HG03521 (cell line): ENCODE results near the gene DCTN2.
"Not testable (repeated sequence)": the region's sequence is repeated elsewhere in the genome, so short reads cannot be mapped to it uniquely, and the experiment has no call there.

Experiments used
- ATAC-seq: cut with Tn5 transposase; IDR thresholded peaks from one replicate; pipeline ENCODE4 v1.9.1; 2021; ENCODE audit warnings: mild to moderate bottlenecking, moderate library complexity; ENCODE audit not compliant: unreplicated experiment

DCTN2 gene

GRCh38 chr12:57517187-57517586 is 29.8 kb downstream of the DCTN2 start:
- ATAC-seq = no peak

DNA sequence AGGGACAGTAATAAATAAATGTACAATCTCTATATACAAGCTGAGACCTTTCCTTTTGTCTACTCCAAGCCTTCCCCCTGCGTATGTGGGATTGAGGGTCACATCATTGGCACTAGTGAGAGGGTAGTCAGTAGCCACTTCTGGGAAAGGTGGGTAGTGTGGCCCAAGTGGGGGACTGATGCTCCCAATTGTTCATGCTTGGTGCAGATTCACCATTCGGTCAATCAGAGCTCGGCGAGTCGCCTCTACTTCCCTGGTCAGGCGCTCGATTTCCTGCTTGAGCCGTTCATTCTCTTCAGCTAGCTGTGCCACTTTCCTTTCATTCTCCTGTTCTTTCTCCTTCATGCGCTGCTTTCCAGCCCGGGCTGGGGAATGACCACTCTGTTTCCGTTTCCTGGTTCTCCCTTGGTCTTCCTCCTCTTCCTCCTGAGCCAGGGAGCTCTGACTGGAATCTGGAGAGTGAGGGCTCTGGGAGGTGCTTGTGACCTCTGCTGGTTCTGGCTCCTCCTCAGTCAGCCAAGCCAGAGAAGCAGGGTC is 30.3 kb downstream of the DCTN2 start:
- no peak for ATAC-seq

- ATAC-seq = no peak
Observed at GRCh38 chr12:57515934-57516541, 31.0 kb downstream of the DCTN2 start.

DNA sequence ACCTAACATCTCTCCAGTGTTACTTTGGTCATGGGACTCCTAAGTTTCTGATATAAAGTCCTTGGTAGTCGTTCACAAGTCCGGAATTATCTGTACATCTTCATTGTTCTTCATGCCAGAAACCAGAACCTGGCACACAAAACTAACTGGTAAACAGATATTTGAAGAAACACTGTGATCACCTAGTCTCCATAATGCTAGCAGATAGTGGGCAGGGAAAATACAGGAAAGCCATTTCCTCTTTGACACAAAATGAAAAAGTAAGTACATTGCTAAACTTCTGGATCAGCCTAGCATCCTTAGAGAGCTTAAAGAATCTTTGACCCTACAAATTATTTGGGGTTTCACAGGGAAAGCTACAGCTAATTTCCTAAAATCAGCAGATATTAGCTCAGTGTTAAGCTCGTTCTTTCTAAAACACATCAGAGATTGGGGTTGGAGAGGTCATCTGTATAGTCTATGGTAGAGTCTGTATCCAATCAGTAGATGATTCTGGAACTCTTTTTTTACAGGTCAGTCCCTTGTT is 31.5 kb downstream of the DCTN2 start:
- ATAC-seq = no peak

- ATAC-seq = no peak
Observed at GRCh38 chr12:57514720-57515407, 32.1 kb downstream of the DCTN2 start.

DNA sequence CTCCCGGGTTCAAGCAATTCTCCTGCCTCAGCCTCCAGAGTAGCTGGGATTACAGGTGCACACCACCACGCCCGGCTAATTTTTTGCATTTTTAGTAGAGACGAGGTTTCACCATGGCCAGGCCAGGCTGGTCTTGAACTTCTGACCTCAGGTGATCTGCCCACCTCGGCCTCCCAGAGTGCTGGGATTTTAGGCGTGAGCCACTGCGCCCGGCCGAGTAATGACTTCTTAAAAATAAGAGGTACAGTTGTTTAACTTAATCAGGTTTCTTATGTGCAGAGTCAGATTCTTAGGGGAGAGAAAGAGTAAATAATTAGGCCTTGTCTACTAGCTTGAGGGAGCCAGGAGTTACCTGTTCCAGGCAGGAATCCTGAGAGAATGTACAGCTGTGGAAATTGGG is 32.7 kb downstream of the DCTN2 start:
- ATAC-seq = not testable (repeated sequence)

GRCh38 chr12:57513677-57514076 is 33.3 kb downstream of the DCTN2 start:
- not testable (repeated sequence) for ATAC-seq

- ATAC-seq = no peak
Observed at GRCh38 chr12:57513266-57513665, 33.7 kb downstream of the DCTN2 start.

- ATAC-seq = no peak
Observed at GRCh38 chr12:57512665-57513064, 34.3 kb downstream of the DCTN2 start.

GRCh38 chr12:57511588-57512325 is 35.2 kb downstream of the DCTN2 start:
- no peak for ATAC-seq

- no peak for ATAC-seq
Observed at GRCh38 chr12:57511161-57511560, 35.8 kb downstream of the DCTN2 start.

DNA sequence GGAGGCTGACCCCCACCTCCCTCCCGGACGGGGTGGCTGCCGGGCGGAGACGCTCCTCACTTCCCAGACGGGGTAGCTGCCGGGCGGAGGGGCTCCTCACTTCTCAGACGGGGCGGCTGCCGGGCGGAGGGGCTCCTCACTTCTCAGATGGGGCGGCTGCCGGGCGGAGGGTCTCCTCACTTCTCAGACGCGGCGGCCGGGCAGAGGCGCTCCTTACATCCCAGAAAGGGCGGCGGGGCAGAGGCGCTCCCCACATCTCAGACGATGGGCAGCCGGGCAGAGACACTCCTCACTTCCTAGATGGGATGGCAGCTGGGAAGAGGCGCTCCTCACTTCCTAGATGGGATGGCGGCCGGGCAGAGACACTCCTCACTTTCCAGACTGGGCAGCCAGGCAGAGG is 39.2 kb downstream of the DCTN2 start:
- not testable (repeated sequence) for ATAC-seq

GRCh38 chr12:57506541-57506940 is 40.5 kb downstream of the DCTN2 start:
- not testable (repeated sequence) for ATAC-seq

- ATAC-seq = not testable (repeated sequence)
Observed at GRCh38 chr12:57502311-57502969, 44.6 kb downstream of the DCTN2 start.

- ATAC-seq = no peak
Observed at GRCh38 chr12:57500213-57500612, 46.8 kb downstream of the DCTN2 start.

DNA sequence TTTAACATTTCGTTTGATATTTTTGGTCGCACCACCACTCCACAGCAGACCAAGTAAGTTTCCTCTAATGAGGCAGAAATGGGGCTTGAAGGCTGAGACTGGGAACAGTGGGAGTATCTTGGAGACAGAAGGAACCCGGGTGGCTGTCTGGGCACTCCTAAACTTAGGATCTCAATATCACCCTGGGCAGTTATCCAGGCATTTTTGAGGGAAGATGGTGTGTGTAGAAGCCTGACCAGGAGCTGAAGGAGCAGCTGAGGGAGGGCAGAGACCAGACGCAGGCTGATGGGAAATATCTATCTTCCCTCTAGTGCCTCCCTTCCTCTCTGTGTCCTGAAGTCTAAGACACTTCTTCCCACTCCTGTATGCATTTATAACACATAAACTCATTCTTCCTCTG is 48.4 kb downstream of the DCTN2 start:
- ATAC-seq = no peak

DNA sequence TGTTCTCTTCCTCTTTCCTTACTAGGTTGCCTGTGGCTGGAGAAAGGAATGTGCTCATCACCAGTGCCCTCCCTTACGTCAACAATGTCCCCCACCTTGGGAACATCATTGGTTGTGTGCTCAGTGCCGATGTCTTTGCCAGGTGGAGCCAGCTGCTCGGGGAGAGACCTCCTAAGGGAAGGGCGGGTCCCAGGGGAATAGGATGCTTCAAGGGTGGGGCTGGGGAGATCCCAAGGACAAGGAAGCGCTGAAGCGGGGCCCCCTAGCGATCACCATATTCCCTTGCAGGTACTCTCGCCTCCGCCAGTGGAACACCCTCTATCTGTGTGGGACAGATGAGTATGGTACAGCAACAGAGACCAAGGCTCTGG is 48.9 kb downstream of the DCTN2 start:
- no peak for ATAC-seq

DNA sequence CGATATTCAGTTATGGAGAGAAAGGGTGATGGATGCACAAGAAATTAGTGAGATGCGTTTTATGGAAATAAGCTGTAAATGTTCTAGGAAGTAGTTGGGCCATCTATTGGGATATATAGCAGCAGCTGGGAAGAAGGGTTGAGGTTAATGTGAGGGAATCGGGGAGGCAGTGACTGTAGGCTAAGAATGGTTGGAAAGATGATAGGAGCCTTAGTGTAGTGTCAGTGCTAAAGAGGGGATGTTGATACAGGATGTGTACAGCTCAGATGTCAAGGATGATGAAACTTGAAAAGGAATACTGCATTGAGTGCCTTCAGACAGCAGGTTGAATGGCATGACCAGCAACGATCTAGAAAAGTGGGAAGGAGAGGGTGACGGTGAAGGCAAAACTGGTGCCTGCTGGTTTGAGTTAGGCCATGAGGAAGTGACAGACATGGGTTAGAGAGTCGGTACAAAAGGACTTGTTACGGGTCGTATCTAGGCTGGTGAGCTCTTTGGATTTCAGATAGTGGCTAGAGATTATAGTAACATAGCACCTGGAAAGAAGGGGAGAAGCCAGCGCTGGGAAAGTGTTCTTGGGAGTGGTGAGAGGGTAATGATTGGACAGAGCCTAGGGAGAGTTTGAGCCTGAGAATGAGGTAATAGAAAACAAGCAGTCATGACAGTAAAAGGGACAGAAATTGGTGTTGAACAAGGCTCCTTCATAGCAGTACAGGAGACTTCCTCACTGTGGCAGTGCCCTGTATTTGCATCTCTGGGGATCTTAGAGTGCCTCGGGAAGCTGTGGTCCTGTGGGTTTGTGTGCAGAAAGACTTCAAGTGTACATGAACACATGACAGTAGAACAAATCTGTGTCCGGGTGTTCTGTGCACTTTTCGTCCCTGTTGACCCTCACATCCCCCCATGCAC is 49.5 kb downstream of the DCTN2 start:
- ATAC-seq = no peak

GRCh38 chr12:57496822-57497221 is 50.2 kb downstream of the DCTN2 start:
- no peak for ATAC-seq
